GM19240 (cell line): Measurements from ENCODE around the gene NOS1.

ENCODE experiments used
- DNase-seq: peaks from one replicate; pipeline ENCODE4 v3.0.0; 2011; ENCODE audit warnings: low spot score; ENCODE audit not compliant: insufficient read length

NOS1 gene

DNA sequence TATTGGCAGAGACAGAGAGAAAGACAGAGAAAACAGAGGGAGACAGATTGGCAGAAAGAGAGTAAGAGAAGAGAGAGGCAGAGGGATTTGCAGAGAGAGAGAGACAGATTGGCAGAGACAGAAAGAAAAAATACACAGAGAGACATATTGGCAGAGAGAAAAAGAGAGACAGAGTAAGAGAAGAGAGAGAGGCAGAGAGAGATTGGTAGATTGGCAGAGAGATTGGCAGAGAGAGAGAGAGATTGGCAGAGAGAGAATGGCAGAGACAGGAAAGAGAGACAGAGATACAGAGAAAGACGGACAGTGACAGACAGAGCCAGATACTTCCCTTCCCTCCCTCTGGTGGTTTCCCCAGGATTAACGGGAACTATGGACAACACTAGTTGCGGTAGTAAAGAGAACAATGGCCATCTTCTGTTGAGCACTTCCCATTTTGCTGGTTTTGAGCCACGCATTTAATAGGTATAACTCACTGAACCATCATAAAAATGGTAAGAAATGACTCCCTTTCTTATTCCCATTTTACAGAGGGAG, 2.6 kb upstream of the NOS1 start:
- DNase-seq = no peak

DNA sequence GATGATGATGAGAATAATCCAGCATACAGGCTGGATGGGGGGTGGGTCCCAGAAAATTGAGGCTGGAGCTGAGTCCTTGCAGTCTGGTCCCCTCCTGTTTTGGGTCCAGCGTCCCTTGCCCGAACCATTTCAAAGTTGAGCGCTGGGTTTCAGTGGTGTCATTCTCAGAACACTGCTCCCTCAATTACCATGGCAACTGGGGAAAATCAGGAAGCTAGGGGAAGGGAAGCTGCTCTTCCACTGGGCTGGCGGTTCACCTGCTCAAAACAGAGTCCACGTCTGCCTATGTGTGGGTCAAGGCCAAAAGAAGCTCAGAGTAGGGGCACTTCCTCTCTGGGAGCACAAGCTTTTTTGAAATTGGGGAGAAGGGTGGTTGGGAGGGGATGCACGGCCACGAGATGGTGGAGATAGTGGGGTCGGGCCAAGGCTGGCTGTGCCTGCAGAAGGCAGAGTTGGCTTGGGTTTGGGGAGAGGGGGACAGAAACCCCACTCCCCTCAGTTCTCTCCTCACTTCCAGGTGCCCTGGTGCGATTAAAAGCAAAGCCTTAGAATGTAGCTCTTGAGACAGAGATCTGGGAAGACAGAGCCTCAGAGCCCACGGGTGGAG, 1.7 kb upstream of the NOS1 start:
- no peak for DNase-seq

DNA sequence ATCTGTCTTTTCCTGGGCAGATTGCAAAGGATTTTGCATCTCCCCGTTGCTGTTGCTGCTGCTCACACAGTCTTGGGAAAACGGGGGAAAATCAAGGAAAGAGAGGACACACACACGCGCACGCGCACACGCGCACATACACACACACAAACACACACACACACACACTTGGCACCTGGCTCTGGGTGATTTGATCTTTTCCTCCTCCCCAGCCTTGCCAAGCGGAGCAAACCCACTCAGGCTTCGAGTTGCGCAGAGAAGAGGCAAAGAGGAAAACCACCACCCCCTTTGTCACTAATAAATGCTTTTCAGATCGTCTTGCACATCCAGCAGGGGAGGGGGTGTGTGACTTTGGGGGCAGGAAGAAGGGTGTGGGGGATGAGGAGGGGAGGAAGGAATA, 965 bp upstream of the NOS1 start:
- no peak for DNase-seq

DNA sequence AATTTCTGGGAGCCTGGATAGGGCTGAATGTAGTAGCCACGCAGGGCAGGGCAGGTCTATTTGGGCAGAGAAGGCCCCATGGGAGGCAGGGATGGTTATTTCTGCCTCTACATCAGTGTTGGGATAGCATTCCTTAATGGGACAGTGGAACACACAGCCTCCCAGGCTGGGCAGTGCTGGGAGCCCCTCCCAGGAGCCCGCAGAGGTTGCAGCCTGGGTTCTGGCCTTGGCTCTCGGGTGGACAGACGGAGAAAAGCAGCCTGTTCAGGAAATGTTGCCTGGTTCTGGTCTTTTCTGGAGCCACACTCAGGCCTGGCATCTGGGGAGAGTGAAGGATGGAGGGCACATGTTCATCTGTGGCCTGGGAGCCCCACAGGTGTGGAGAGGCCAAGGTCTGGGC, 479 bp upstream of the NOS1 start:
- DNase-seq = no peak

DNA sequence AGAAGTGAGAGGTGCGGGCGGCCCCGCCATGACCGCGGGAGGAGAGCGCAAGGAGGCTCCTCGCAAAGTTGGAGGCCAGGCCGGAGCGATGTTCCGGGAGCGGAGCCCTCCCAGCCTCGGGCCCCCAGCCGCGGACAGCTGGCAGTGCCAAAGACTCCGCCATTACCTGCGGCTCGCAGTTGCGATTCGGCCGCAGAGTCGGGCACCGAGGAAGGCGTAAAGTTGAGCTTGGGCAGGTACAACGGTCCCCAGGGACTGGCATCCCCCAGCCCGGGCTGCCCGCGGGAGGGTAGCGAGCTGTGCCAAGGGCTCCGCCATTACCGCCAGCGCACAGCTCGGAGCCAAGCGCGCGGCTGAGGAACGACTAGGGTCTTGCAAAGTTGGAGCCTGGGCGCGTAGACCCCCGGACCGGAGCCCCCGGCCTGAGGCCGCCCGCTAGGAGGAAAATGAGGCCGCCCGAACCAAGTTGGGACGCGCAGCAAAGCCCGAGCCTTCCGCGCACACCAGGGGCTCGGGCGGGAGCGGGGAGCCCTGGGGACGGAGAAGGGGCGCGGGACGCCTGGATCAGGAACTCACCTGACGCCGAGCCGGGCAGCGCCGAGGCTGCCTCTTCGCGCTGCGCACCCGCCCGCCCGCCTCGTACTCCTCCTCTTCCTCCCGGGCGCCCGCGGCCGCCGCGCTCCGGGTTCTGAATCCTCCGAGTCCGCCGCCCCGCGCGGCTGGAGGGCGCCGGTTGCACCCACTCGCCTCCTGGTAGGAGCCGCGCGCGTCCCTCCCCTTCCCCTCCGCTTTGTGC, 677 bp downstream of the NOS1 start:
- DNase-seq = no peak

DNA sequence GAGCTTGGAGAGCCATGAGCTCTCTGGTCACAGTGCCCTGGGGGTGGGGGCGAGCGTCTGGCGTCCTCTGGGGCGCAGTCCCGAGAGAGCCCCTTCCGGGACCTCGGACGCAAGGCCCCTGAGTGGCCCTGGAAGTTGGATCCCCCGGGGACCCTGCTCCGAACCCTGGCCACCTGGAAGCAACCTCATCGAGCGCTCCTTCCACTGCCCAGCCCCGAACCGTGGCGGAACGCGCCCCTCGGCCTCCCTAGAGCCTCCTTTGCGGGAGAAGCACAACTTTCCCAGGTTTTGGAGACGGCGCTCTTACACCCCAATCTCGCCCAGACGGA, 1.2 kb downstream of the NOS1 start:
- DNase-seq = no peak

DNA sequence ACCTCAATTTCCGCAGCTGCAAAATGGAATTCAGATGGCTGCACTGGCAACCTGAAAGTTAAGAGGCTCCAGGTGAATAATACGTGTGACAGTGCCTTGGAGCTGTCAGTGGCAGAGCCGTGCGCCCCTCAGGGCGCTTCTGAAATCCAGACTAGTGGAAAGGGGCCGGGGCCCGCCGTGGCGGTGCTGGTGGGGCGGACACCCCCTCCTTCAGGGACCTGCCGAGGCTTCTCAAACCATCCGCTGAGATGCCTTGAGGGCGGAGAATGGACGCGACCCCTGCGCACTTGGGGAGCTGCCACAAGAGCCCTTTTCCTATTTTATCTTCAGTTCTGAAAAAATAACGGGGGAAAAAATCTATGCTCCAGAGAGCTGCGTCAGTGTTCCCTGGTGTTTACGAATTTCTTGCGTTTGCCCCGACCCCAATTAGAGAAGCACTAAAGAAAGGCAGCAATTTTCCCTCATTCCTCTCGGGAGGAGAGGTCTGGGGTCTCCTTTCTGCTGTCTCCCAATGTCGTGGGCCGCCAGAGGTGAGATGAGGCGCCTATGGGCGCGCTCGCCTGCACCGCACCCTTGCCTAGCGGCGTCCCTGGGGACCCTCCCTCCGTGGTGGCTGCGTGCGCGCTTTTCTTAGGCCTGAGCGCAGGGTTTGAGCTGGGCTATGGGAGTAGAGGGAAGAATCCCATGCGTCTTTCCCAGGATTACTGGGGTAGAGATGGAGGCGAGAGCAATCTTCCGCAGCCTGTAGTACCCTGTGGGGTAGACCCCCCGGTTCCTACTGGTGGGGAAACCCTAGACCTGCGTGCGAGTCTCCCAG, 2.2 kb downstream of the NOS1 start:
- DNase-seq = no peak

DNA sequence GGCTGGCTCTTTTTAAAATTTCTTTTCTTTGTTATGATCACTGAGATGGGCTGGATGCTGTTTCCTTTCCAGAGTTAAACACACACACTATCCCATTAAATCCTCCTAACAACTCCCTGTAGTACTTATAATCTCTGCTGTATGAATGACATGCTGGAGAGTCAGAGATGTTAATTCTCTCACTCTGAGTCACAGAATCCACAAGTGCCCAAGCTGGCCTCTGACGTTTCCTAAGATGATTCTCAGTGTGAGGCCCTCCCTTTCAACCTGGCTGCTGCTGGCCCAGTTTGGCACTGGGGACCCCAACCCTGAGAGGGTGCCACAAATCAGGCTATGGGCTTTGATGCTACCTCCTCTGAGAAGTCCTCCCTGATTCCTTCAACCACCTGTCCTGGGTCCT, 5.4 kb downstream of the NOS1 start:
- no peak for DNase-seq

DNA sequence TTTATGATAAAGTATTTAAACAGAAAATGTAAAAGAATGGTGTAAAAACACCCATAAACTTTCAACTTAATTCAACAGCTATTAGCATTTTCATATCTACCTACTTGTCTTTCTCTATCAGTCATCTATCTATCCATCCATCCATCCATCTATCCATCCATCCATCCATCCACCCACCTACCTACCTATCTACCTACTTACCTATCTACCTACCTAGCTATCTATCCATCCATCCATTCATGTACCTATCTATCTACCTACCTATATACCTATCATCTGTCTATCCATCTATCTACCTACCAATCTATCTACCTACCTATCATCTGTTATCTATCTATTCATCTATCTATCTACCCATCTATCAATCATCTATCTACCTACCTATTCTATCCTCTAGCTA, 8.5 kb downstream of the NOS1 start:
- DNase-seq = no peak

DNA sequence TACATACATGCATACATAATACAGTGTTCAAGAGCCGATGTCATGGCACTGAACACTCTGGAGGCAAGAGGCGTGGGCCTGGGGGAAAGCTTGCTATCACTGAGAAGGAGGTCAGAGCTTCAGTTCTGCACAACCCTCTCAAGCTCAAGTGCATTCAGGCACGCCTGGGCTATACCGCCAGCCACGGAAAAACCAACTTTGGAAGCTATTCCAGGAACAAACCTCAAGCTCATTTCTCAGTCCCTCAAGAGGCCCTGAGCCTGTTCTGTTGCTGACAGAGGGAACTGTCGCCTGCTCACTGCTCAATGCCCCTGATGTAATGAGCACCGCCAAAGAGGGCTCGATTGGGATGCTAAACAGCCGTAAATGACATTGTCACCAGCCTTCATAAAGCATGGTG, 9.2 kb downstream of the NOS1 start:
- DNase-seq = no peak

DNA sequence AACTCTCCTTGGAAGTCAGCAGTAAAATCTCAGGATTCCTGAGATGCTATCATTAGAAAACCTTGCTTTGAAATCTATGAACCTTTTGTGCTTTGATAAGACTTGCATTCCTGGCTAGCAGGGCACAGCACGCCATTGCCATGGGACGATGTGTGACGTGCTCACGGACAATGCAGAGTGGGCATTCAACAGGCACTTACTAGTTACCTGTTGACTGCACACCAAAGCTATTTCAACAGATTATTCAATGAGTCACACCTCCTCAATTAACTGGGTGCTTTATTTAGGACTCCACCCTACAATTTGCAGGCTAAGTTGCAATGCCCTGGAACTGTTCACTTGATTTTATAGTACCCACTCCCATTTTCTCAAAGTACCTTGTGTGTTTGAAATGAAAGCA, 11.3 kb downstream of the NOS1 start:
- DNase-seq = no peak

DNA sequence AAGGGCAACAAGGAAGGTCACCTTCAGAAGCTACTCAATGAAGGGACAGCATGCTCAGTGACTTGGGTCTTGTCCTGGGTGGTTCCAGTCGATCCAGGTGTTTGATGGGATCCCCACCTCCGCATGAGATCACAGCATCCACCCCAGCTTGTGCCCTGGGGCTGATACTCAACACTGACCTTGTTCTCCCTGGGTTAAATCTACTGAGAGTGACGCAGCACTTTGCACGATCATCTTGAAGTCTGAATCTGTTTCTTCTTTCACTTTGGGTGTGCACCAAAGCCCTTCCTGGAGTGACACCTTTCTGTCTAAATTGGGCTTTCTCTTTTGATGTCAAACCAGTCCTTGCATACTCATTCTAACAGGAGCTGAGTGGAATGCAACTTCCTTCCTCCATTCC, 13.8 kb downstream of the NOS1 start:
- no peak for DNase-seq

DNA sequence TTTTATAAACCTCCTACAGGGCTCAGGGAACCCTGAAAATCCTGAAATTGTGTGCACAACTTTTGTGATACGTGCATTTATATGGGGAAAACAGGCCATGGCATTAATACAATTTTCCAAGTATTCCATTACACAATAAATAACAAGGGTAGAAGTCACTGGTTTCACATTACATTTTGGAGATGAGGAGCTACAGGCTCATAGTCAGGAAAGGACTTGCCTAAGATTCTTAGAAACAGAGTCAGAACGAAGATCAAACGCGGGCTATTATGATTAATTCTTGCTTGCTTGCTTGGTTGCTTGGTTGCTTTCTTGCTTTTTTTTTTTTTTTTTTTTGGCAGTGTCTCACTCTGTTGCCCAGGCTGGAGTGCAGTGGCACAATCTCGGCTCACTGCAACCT, 16.7 kb downstream of the NOS1 start:
- no peak for DNase-seq

DNA sequence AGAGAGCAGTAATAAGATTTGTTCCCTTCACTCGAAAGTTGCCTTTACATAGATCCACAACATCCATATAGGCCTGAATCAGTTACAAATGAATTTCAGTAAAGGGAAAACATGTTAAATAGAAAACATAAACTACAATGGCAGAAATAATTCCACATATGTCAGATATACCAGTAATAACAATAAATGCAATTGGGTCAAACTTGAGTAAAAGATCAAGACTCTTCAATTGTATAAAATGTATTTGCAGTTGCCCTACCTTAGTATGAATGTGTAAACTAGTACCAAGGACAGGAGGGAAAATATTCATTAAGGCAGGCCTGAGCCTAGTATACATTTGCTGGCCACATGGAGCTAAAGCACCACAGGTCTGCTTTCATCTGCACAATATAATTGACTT, 17.6 kb downstream of the NOS1 start:
- DNase-seq = no peak

DNA sequence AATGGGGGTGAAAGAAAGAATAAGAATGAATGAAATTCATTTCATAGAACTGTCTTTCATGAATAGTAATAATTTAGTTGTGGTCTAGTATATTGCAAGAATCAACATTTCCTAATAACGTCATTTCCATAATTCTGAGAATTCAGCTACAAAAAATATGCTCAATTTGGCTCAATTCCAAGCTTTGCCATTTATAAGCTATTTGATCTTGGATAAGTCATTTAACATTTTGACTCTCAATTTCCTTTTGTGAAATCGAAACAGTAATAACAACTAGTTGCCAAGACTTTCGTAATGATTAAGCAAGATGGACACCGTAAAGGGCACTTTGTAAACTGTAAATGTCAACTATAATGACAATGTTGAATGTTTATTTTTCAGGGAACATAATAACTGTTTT, 18.1 kb downstream of the NOS1 start:
- no peak for DNase-seq

DNA sequence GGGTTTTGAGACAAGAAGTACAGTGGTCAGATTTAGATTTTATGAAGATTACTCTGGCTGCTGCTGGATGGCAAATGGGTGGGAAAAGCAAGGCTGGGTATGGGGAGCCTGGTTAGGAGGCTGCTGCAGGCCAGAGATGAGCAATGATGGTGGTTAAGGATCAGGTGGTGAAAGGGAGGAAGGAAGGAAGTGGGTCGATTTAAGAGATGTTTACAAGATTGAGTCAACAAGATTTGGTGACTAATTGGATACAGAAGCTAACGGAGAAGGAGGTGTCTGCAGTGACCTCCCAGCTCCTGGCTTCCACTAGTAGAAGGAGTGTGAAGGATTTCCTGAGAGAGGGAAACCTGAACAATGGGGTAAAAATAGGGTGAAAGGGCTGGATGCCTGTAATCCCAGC, 18.7 kb downstream of the NOS1 start:
- DNase-seq = no peak

DNA sequence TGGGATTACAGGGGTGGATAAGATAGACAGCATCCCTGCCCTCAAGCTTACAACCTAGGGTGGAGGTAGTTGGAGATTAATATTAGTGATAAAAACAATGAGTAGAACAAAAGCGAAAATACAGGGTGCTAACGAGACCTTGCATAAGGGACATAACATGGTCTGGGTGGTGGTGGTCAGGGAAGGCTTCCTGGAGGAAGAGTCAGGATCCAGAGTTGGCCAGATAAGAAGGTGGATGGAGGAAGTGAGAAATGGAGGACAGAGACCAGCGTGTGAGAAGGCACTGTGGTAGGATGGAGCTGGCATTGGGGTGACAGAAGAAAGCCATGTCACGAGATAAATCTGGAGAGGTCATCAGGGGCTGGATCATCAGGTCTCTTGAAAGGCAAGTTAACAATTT, 19.2 kb downstream of the NOS1 start:
- no peak for DNase-seq

DNA sequence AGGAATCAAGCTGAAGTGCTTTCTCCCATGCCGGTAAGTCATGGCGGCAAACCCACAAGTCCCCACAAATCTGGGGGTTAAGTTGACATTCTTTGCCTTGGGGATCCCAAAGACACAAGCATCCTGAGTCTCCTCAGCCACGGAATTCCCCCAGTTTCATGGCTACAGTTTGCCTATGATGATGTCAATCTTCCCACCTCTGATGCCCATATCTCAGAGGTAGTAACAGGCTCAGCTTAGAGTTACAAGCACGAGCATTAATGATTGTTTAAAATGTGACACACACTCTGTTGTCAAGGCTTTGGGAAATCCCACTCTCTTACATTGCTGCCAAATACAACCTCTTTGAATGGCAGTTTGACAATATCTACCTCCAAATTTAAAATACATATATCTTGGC, 22.3 kb downstream of the NOS1 start:
- no peak for DNase-seq

DNA sequence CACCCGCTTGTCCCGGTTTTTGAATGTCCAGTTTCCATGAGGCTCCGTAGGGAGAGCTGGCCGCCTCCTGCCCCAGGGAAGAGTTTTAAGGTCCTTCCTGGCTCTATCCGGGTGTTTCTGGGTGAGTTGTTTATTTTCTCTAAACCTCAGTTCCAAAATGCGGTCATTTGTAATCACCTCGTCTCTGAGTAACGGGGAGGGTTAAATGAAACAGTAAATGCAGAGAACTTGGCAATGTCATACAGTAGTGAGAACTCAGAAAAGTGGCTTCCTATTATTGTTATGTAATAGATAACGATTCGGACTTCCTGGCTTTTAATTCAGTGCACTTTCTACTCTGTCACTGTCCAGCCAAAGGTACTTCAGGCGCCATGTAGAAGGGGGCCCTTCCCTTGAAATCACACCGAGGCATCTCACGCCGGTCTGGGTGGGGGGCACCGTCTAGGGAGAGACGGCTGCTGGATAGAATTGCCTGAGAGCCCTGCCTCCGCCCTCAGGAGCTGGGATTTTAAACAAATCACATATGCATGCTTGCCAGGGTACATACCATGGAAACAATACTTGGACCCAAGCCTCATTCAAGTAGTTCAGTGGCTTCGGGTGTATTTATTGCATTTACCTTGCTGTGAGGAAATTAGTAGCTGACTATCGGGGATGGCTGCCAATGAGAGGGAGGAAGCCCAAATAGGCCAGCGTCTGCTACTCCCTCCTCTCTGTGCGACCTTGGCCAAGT, 26.4 kb downstream of the NOS1 start:
- no peak for DNase-seq

DNA sequence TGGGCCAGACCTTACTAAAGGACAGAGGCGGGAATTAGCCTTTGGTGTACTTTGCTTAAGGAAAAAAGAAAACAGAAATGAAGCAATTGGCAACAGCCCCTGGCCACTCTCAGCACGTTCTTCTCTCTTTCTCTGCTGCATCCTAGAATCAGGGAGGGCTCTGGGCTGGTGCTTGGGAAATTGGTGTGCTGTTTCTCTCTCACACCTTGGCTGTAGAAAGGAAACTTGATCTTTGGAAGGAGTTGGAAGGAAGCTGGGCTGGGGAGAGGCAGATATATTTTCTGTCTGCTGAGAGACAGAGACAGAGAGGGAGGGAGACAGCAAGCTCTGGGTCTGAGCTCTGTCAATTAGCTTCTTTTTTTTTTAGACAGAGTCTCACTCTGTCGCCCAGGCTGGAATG, 27.4 kb downstream of the NOS1 start:
- DNase-seq = no peak

DNA sequence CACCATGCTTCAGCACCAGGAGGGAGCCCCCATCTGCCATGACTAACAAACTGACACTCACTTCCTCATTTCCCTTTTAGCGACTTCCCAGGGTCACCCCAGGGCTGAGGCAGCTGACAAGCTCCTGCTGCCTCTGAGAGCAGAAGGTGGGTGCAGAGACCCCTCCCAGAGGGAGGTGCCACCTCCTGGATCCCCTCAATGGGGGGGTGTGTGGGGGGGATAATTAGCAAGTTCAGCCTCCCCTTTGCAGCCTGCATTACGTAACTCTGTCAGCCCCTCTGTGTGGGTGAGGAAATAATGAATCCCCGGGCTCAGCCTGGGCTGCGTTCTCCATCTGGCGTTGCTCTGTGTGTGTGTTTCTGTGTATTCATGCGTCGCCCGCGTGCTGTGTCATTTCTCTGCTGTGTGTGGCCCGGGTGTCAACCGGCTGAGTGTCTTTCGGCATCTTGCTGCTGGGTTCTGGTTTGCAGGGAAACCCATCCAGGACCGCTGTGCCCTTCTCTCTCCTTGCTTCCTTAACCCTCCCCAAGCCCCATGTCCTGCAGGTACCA, 28.0 kb downstream of the NOS1 start:
- DNase-seq = no peak

DNA sequence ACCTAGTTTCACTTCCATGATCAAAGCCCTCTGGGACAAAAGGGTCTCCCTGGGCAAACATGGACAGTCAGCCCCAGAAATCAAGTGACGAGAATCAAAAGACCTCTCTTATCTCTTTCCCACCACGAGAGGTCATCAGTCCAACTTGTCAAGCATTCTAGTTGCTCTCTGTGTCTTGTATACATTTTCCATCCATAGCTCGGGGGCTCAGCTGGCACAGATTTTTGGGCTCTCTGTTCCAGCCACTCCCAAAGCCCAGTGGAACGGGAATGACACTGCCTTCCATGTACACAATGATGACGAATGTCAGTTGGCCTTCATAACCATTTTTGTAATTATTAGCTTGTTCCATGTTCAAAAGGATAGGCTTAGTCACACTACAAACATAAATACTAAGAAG, 29.7 kb downstream of the NOS1 start:
- DNase-seq = no peak
